ENCODE measurements around the gene STXBP6.

DNA sequence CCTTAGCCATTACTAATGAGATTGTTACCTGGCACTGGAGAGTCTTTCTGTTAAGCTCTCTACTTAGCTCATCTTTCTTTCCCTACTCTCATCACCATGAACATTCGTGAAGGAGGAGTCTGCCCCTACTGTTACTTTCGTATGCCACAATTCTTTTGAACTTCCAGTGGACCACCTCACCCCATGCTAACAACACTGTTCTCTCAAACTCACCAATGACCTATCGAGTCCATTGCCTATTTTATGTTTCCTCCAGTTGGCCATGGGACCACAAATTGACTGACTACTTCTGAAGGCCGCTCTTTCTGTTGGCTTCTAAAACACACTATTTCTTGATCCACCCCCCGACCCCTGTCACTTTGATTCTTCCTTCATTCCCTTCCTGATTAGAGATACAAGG, 223.6 kb downstream of the STXBP6 start:
- TF ChIP-seq, protein P1, sequence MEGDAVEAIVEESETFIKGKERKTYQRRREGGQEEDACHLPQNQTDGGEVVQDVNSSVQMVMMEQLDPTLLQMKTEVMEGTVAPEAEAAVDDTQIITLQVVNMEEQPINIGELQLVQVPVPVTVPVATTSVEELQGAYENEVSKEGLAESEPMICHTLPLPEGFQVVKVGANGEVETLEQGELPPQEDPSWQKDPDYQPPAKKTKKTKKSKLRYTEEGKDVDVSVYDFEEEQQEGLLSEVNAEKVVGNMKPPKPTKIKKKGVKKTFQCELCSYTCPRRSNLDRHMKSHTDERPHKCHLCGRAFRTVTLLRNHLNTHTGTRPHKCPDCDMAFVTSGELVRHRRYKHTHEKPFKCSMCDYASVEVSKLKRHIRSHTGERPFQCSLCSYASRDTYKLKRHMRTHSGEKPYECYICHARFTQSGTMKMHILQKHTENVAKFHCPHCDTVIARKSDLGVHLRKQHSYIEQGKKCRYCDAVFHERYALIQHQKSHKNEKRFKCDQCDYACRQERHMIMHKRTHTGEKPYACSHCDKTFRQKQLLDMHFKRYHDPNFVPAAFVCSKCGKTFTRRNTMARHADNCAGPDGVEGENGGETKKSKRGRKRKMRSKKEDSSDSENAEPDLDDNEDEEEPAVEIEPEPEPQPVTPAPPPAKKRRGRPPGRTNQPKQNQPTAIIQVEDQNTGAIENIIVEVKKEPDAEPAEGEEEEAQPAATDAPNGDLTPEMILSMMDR (optimal IDR thresholded peaks at IDR 0.05 in 1 of 3, IDR thresholded peaks at IDR 0.05 in 1 of 3, conservative IDR thresholded peaks at IDR 0.05 in 1 of 3; ENCODE audit: extremely low read depth in 1 of 3, insufficient read depth in 2 of 3, low read length in 3 of 3): no peak
- TF ChIP-seq EZH2 (IDR thresholded peaks at IDR 0.05; ENCODE audit: low read length): no peak
